Liver (tissue), 9 donors: Measurements from ENCODE around the gene PIGR. TPM values are rescaled to one million over a fixed set of nuclear protein-coding genes. Genes with fewer than 3 reads are reported as not detected.

Experiments used
- DNase-seq: peaks from one replicate; pipeline ENCODE4 v3.0.0-alpha.2; 2017; ENCODE audit warnings: low spot score
- H3K27ac ChIP-seq, 2 donors: one replicate each; pipeline ENCODE4 v1.7.0; 2013; ENCODE audit warnings: inconsistent platforms in 2 of 2, low read length in 2 of 2, control low read depth in 1 of 2, low read depth in 1 of 2, mild to moderate bottlenecking in 1 of 2
- H3K27me3 ChIP-seq, 4 donors: one replicate each; pipeline versions ENCODE4 v1.6.1 to v1.7.0; 2013; ENCODE audit warnings: low read length in 3 of 4, inconsistent platforms in 1 of 4, mild to moderate bottlenecking in 1 of 4, moderate library complexity in 1 of 4; ENCODE audit not compliant: control insufficient read depth in 4 of 4, insufficient read depth in 4 of 4
- H3K36me3 ChIP-seq, 4 donors: one replicate each; pipeline versions ENCODE4 v1.6.1 to v1.7.0; 2013; ENCODE audit warnings: low read length in 3 of 4, mild to moderate bottlenecking in 3 of 4, low read depth in 1 of 4, moderate library complexity in 1 of 4; ENCODE audit not compliant: control insufficient read depth in 4 of 4, insufficient read depth in 3 of 4
- H3K4me1 ChIP-seq, 4 donors: one replicate each; pipeline versions ENCODE4 v1.6.1 to v1.7.0; 2013; ENCODE audit warnings: low read length in 3 of 4, mild to moderate bottlenecking in 3 of 4, moderate library complexity in 1 of 4; ENCODE audit not compliant: control insufficient read depth in 4 of 4, insufficient read depth in 4 of 4
- H3K4me3 ChIP-seq, 3 donors: one replicate each; pipeline versions ENCODE4 v1.6.1 to v1.7.0; 2013; ENCODE audit warnings: low read length in 3 of 3, control low read depth in 1 of 3, low read depth in 1 of 3, mild to moderate bottlenecking in 1 of 3
- H3K9ac ChIP-seq, 2 donors: one replicate each; pipeline ENCODE4 v1.7.0; 2013; ENCODE audit warnings: low read length in 2 of 2, mild to moderate bottlenecking in 2 of 2, moderate library complexity in 2 of 2, control low read depth in 1 of 2, low read depth in 1 of 2
- H3K9me3 ChIP-seq, 4 donors: one replicate each; pipeline versions ENCODE4 v1.6.1 to v1.7.0; 2013; ENCODE audit warnings: low read length in 3 of 4; ENCODE audit not compliant: control insufficient read depth in 4 of 4
- EGR1 ChIP-seq, 2 donors: IDR thresholded peaks; 2 replicates each; pipeline ENCODE4 v1.6.1; 2016 to 2018; ENCODE audit warnings: antibody characterized with exemption in 2 of 2, low read depth in 2 of 2
- FOXA1 ChIP-seq: IDR thresholded peaks from 2 replicates; pipeline ENCODE4 v1.6.1; 2016; ENCODE audit warnings: antibody characterized with exemption
- FOXA2 ChIP-seq: IDR thresholded peaks from 2 replicates; pipeline ENCODE4 v1.6.1; 2016; ENCODE audit warnings: antibody characterized with exemption
- GABPA ChIP-seq, 2 donors: IDR thresholded peaks in 1 of 2; conservative IDR thresholded peaks in 1 of 2; 2 replicates each; pipeline ENCODE4 v1.6.1; 2016; ENCODE audit warnings: antibody characterized with exemption in 2 of 2, mild to moderate bottlenecking in 1 of 2, moderate library complexity in 1 of 2
- HNF4A ChIP-seq, 2 donors: conservative IDR thresholded peaks; 2 replicates each; pipeline ENCODE4 v1.6.1; 2016; ENCODE audit warnings: antibody characterized with exemption in 2 of 2, mild to moderate bottlenecking in 2 of 2
- HNF4G ChIP-seq: IDR thresholded peaks from 2 replicates; pipeline ENCODE4 v1.6.1; 2016; ENCODE audit warnings: antibody characterized with exemption
- JUND ChIP-seq, 2 donors: IDR thresholded peaks; 2 replicates each; pipeline ENCODE4 v1.6.1; 2016; ENCODE audit warnings: antibody characterized with exemption in 2 of 2
- NR2F2 ChIP-seq: IDR thresholded peaks from 2 replicates; pipeline ENCODE4 v1.6.1; 2016; ENCODE audit warnings: antibody characterized with exemption
- REST ChIP-seq: IDR thresholded peaks from 2 replicates; pipeline ENCODE4 v1.6.1; 2016; ENCODE audit warnings: antibody characterized with exemption, mild to moderate bottlenecking
- RXRA ChIP-seq, 2 donors: IDR thresholded peaks; 2 replicates each; pipeline ENCODE4 v1.6.1; 2017 to 2018; ENCODE audit warnings: antibody characterized with exemption in 2 of 2, mild to moderate bottlenecking in 1 of 2
- SP1 ChIP-seq: IDR thresholded peaks from 2 replicates; pipeline ENCODE4 v1.6.1; 2018; ENCODE audit warnings: antibody characterized with exemption, mild to moderate bottlenecking
- TAF1 ChIP-seq: conservative IDR thresholded peaks from 2 replicates; pipeline ENCODE4 v1.6.1; 2016; ENCODE audit warnings: antibody characterized with exemption, mild to moderate bottlenecking
- YY1 ChIP-seq: IDR thresholded peaks from 2 replicates; pipeline ENCODE4 v1.6.1; 2016; ENCODE audit warnings: antibody characterized with exemption, mild to moderate bottlenecking
- ZBTB33 ChIP-seq: IDR thresholded peaks from 2 replicates; pipeline ENCODE4 v1.6.1; 2016; ENCODE audit warnings: antibody characterized with exemption
- WGBS: extraction: QIAGEN DNeasy Blood & Tissue Kit; methylation state at CpG from one replicate; pipeline ENCODE4 v1.1.7; 2013; 5-methylcytosine and 5-hydroxymethylcytosine counted together
- polyA plus RNA-seq, 2 donors: library from polyadenylated mRNA; stranded (reverse) in 1 of 2; unstranded in 1 of 2; fragments of 200-250 nt in 1 of 2; fragments of >200 nt in 1 of 2; fragmentation: Nextera tagmentation in 1 of 2; extraction: Ambion mirVana in 1 of 2; gene quantifications; one replicate each; pipeline versions ENCODE4 v1.2.1 to v1.2.3, GENCODE V29; 2013 to 2015
- total RNA-seq, 2 donors: library from RNA; depleted of rRNA; stranded (reverse); fragments of >200 nt; gene quantifications; one replicate each; pipeline ENCODE4 v1.2.3, GENCODE V29; 2014
- TF ChIP-seq, protein P1 (sequence below): IDR thresholded peaks from 2 replicates; pipeline ENCODE4 v1.6.1; 2016; ENCODE audit warnings: antibody characterized with exemption
- TF ChIP-seq, protein P2 (sequence below): fragments of 150-350 bp; IDR thresholded peaks from 2 replicates; pipeline ENCODE4 v1.5.1; 2017; ENCODE audit warnings: improper control_type of control experiment, low read depth, low read length; ENCODE audit not compliant: missing input control
- TF ChIP-seq, protein P3 (sequence below): IDR thresholded peaks from 2 replicates; pipeline ENCODE4 v1.6.1; 2016; ENCODE audit warnings: antibody characterized with exemption
- donor health status: healthy.
- donor health status: healthy.
- donor health status: healthy.
- donor health status: healthy.
- donor health status: healthy.

The PIGR gene
- total and polyA plus RNA-seq, 4 donors, result 0.09 to 43.3 (median 14.1) TPM

DNA sequence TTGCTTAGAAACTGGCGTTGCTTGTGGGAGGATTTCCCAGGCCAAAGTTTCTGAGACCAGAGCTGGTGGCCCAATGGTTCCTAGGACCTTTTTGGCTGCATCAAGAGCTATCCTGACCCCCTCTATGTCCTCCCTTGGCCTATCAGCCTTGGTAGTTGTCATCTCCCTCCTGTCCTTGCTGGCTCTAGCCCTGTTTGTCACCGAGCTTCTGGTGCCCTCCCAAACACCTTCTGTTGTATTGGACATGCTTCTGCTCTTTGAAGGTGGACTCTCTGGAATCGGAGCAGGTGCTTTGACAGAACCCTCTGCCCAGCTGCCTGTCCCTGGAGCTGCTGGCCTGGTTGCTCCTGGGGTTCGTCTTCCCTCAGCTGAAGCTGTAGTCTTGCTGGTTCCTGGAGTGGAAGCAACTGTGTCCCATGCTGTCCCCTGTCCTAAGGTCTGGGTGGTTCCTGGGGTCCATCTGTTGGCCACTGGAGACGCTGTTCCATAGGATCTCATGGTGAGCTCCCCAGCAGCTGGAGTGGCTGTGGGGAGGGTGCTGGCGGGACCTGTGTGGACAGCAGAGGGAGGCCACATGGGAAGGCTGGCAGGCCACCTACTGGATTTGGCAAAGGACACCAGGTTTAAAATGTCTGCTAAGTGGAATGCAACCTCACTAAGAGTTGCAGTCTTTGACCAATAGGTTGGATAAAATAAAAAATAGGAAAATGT, 14.6 kb upstream of the PIGR start:
- Histone ChIP-seq H3K27ac (no peak overlapping the region), H3K36me3 (peaks cover 0 to 10% (median 0%) of the 10 kb centered on the region in 4 donors), H3K9ac (no peak overlapping the region), H3K4me1 (peaks cover 0 to 6% (median 4%) of the 10 kb centered on the region in 4 donors), H3K4me3 (no peak overlapping the region), H3K27me3 (no peaks in the 10 kb centered on the region), H3K9me3 (no peaks in the 10 kb centered on the region)
- DNase-seq, result no peak
- 94% methylated on average over 6 of the region's 6 CpGs for WGBS
- TF ChIP-seq EGR1 (IDR thresholded peaks at IDR 0.05; ENCODE audit: low read depth in 2 of 2), result no peak
- TF ChIP-seq, protein P1, sequence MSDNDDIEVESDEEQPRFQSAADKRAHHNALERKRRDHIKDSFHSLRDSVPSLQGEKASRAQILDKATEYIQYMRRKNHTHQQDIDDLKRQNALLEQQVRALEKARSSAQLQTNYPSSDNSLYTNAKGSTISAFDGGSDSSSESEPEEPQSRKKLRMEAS, result no peak
- no peak for TF ChIP-seq TAF1
- TF ChIP-seq, protein P2, sequence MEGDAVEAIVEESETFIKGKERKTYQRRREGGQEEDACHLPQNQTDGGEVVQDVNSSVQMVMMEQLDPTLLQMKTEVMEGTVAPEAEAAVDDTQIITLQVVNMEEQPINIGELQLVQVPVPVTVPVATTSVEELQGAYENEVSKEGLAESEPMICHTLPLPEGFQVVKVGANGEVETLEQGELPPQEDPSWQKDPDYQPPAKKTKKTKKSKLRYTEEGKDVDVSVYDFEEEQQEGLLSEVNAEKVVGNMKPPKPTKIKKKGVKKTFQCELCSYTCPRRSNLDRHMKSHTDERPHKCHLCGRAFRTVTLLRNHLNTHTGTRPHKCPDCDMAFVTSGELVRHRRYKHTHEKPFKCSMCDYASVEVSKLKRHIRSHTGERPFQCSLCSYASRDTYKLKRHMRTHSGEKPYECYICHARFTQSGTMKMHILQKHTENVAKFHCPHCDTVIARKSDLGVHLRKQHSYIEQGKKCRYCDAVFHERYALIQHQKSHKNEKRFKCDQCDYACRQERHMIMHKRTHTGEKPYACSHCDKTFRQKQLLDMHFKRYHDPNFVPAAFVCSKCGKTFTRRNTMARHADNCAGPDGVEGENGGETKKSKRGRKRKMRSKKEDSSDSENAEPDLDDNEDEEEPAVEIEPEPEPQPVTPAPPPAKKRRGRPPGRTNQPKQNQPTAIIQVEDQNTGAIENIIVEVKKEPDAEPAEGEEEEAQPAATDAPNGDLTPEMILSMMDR, result no peak
- no peak for TF ChIP-seq RXRA (IDR thresholded peaks at IDR 0.05)

GRCh38 chr1:206958144-206958543, 11.9 kb upstream of the PIGR start:
- 93% methylated on average over 2 of the region's 2 CpGs for WGBS
- TF ChIP-seq JUND (IDR thresholded peaks at IDR 0.05) (no peak), YY1 (no peak), REST (no peak), FOXA1 (no peak), ZBTB33 (no peak), SP1 (no peak), FOXA2 (no peak), RXRA (IDR thresholded peaks at IDR 0.05) (no peak), GABPA (IDR thresholded peaks at IDR 0.05 in 1 of 2, conservative IDR thresholded peaks at IDR 0.05 in 1 of 2) (no peak), HNF4G (no peak), NR2F2 (no peak), TAF1 (no peak), EGR1 (IDR thresholded peaks at IDR 0.05; ENCODE audit: low read depth in 2 of 2) (no peak), HNF4A (conservative IDR thresholded peaks at IDR 0.05) (no peak)
- TF ChIP-seq, protein P1, result no peak
- TF ChIP-seq, protein P2, result no peak
- TF ChIP-seq, protein P3, sequence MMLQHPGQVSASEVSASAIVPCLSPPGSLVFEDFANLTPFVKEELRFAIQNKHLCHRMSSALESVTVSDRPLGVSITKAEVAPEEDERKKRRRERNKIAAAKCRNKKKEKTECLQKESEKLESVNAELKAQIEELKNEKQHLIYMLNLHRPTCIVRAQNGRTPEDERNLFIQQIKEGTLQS, result no peak
- peaks cover 5 to 30% (median 27%) of the 10 kb centered on the region in 4 donors for H3K4me1 ChIP-seq
- no peaks in the 10 kb centered on the region for H3K9me3 ChIP-seq
- no peak for DNase-seq
- no peaks in the 10 kb centered on the region for H3K27me3 ChIP-seq
- H3K4me3 ChIP-seq, result no peak overlapping the region
- H3K27ac ChIP-seq, result no peak overlapping the region
- no peak overlapping the region for H3K9ac ChIP-seq
- H3K36me3 ChIP-seq, result peaks cover 0 to 5% (median 0%) of the 10 kb centered on the region in 4 donors
